ENCODE measurements around the gene ABHD12B. TPM values are rescaled to one million over a fixed set of nuclear protein-coding genes. Genes with fewer than 3 reads are reported as not detected.

The ABHD12B gene
- total and polyA plus RNA-seq, 2 of the 13 experiments (the other 11 are each of a cell fraction or from before 2014, with no cell fraction given): not detected

DNA sequence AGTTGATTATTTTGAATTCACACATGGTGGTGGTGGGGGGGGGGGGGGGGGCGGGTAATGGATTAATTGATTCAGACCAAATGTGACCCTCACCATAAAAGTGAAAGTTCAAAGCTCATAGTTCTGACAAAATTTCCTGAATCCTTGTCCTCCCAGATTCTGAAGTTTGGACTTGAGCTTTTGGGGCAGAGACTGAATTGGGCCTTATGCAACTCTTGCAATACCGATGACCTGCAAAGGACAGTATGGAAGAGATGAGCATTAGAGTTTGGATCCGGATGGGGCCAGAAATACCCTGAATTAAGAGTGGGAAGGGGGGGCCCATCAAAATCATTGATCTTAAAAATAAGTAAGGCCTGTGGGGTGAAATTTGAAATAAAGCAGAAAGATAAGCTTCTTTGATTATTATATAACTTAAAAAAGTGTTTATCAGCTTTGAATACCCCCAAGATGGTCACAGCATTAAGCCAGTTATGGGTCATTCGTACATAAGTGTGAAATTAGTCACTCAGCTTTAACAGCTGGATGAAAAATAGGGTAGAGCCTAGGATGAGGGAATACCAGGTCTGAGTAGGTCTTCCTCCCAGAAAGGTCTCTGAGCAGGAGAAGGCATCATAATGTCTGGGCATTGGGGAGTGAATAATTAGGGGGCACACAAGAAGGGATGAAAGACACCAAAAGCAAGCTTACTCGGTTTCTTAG lies 74.5 kb downstream of the ABHD12B start (continued):
- TF ChIP-seq CREM (IDR thresholded peaks at IDR 0.05) (peak; percentile 14; the same call in 1 of the 2 replicates), CREM (CRISPR knock-in tag; IDR thresholded peaks at IDR 0.05) (no peak), HNF4G (IDR thresholded peaks at IDR 0.05; ENCODE audit: borderline replicate concordance, low read depth, low read length) (peak; percentile 67), HNF4G (CRISPR knock-in tag; IDR thresholded peaks at IDR 0.05; ENCODE audit: borderline replicate concordance, low read depth) (no peak), ETS1 (CRISPR knock-in tag; IDR thresholded peaks at IDR 0.05) (no peak), NFE2L1 (CRISPR knock-in tag; IDR thresholded peaks at IDR 0.05; ENCODE audit: borderline replicate concordance) (no peak), POGZ (CRISPR knock-in tag; IDR thresholded peaks at IDR 0.05) (peak; percentile 18; the same call in 1 of the 2 replicates), ZNF644 (CRISPR knock-in tag; IDR thresholded peaks at IDR 0.05; ENCODE audit: low read depth) (0 out of 2 replicates have a peak, but pooled peaks have one; percentile 12), ZNF253 (CRISPR knock-in tag; IDR thresholded peaks at IDR 0.05; ENCODE audit: borderline replicate concordance) (no peak), NAIF1 (CRISPR knock-in tag; IDR thresholded peaks at IDR 0.05; ENCODE audit: borderline replicate concordance) (no peak), DMAP1 (CRISPR knock-in tag; IDR thresholded peaks at IDR 0.05) (no peak), SMAD3 (CRISPR knock-in tag; IDR thresholded peaks at IDR 0.05) (no peak), SRF (IDR thresholded peaks at IDR 0.05; ENCODE audit: low read depth, low read length) (no peak), ZNF460 (CRISPR knock-in tag; IDR thresholded peaks at IDR 0.05; ENCODE audit: borderline replicate concordance) (no peak), FOSL2 (CRISPR knock-in tag; IDR thresholded peaks at IDR 0.05) (no peak), FOXK2 (IDR thresholded peaks at IDR 0.05) (no peak), ATF4 (CRISPR knock-in tag; IDR thresholded peaks at IDR 0.05) (no peak), RARA (CRISPR knock-in tag; IDR thresholded peaks at IDR 0.05) (no peak), FOXJ3 (CRISPR knock-in tag; IDR thresholded peaks at IDR 0.05; ENCODE audit: borderline replicate concordance) (no peak)
- TF ChIP-seq, protein P1, sequence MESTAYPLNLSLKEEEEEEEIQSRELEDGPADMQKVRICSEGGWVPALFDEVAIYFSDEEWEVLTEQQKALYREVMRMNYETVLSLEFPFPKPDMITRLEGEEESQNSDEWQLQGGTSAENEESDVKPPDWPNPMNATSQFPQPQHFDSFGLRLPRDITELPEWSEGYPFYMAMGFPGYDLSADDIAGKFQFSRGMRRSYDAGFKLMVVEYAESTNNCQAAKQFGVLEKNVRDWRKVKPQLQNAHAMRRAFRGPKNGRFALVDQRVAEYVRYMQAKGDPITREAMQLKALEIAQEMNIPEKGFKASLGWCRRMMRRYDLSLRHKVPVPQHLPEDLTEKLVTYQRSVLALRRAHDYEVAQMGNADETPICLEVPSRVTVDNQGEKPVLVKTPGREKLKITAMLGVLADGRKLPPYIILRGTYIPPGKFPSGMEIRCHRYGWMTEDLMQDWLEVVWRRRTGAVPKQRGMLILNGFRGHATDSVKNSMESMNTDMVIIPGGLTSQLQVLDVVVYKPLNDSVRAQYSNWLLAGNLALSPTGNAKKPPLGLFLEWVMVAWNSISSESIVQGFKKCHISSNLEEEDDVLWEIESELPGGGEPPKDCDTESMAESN (CRISPR knock-in tag; conservative IDR thresholded peaks at IDR 0.05): no peak
- TF ChIP-seq, protein P2, sequence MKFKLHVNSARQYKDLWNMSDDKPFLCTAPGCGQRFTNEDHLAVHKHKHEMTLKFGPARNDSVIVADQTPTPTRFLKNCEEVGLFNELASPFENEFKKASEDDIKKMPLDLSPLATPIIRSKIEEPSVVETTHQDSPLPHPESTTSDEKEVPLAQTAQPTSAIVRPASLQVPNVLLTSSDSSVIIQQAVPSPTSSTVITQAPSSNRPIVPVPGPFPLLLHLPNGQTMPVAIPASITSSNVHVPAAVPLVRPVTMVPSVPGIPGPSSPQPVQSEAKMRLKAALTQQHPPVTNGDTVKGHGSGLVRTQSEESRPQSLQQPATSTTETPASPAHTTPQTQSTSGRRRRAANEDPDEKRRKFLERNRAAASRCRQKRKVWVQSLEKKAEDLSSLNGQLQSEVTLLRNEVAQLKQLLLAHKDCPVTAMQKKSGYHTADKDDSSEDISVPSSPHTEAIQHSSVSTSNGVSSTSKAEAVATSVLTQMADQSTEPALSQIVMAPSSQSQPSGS (CRISPR knock-in tag; IDR thresholded peaks at IDR 0.05): no peak
